ENCODE measurements around the gene ANKS1B.
"Not testable (repeated sequence)": the region's sequence is repeated elsewhere in the genome, so short reads cannot be mapped to it uniquely, and the experiment has no call there.

ANKS1B gene

DNA sequence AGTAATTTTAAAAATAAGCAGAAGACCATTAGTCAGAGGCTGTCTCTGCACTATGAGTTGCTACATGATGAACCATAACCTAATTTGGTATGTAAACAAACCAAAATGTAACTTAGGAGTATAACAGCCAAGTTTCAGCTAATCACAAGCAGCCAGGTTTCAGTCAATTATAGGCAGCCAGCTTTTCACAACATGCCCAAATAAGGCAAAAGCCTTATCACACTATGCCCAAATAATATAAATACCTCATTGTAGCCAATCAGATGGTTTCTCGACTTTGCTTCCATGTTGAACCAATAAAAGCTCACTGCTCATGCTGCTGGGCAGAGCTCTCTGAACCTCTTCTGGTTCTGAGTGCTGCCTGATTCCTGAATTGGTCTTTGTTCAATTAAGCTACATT, 298.6 kb downstream of the ANKS1B start:
- no peak for DNase-seq

DNA sequence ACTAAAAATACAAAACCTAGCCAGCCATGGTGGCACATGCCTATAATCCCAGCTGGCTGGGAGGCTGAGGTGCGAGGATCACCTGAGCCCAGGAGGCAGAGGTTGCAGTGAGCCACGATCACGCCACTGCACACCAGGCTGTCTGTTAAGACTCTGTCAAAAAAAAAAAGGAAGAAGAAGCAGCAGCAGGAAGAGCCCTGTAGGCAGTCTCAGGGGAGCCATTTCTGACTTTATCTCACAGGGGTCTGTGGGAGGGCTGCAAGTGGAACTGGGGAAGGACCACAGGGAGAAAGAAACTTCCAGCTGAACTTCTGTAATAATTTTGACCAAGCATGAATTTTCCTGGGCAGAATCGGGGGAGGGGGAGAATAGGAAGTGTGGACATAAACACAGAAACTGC, 304.5 kb downstream of the ANKS1B start:
- no peak for DNase-seq

DNA sequence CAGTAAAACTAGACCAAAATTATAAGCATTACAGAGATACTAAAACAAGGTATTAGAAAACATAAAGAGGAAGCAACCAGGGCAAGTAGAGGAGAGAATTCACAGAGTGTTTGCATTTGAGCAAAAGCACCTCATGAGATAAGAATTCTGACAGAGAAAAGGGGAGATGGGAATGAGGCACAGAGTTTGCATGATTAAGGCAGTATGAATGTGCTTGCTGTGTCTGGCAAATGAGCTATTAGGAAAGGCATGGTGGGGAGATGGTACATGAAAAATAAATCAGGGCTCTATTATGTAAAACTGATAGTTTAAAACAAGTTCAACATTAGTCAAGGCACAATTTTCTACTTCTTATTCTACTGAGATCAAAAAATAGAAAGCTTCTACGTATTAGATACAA, 314.1 kb downstream of the ANKS1B start:
- DNase-seq: no peak

DNA sequence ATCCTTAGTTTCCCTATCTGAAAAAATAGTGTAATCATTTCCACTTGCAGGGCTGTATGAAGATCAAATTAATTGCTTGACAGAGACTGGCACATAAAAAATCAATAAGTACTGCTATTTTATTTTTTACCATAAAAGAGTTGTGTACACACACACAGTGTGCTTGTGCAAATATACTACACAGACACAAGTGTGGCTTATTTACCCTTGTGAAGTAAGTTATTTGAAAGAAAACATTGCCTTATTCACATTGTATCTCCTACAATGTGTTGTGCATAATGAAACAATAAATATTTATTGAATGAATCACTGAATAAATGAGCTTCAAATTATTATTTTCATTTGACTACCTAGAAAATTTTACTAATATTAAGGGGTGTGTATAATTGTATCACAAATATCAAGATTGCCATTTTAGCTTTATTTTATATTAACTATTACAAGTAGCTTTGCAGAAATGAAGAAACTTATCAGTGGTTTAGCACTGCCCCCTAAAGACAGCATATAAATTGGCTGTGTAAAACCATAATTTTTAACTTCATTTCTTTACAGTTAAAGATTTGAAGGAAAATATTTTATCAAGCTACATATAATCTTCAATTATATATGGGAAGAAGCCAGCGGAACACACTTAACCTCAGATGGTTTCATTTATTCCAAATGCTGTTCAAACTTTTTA, 325.9 kb downstream of the ANKS1B start:
- peak in 1 of 2 experiments; percentile 19 for DNase-seq

DNA sequence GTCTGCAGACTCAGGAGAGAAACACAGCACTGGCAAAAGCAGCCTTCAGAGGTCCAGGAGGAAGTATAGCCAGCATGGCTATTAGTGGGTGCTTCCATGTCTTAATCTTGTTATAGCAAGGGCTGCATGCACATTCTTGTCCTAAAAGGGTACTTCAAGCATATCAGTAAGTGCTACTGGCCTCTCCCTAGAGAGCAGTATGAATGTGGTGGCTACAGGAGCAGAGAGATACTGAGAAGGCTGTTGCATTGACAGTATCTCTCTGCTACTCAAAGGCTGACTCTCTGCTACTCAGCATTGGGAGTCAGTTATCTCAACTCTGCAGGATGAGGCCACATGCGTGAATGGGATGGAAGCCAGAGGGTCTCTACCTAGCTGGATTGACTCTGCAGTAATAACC, 335.2 kb downstream of the ANKS1B start:
- DNase-seq: no peak

DNA sequence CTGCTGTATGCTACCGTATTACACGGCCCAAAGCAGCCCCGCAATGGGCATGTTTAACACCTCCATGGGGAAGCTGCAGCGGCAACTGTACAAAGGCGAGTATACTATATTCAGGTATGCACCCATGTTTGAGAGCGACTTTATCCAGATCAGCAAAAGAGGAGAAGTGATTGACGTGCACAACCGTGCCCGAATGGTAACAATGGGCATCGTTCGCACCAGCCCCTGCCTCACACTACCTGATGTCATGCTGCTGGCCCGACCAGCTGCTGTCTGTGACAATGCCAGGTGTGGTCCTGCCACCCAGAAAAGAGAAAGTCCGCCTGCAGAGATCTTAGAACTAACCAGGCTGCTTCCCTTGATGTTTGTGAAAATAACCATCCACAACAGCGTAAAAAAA, 336.6 kb downstream of the ANKS1B start:
- no peak for DNase-seq

DNA sequence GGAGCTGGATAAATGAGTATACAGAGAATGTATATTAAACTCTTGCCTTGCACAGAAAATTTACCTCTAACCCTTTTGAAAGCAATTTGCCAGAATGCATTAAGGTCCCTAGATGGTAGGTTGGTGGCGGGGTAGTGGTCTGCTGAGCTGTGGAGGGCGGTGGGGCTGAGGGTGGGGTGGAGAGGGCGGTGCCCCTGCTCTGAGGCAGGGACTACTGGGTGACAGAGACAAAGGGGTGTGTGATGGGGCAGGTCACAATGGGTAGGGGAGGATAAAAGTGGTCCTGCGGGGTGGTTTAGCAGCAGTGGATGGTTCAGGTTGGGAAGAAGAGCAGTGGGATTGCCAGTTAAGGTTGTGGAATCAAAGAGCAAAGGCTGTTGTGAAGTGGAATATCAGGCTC, 337.3 kb downstream of the ANKS1B start, which contains the start of gene GARIN6:
Gene GARIN6, plus strand, starts transcription at position 301 of the 400 bp plus-strand sequence. CDS start 422 bp downstream, outside the sequence.
- DNase-seq: no peak

DNA sequence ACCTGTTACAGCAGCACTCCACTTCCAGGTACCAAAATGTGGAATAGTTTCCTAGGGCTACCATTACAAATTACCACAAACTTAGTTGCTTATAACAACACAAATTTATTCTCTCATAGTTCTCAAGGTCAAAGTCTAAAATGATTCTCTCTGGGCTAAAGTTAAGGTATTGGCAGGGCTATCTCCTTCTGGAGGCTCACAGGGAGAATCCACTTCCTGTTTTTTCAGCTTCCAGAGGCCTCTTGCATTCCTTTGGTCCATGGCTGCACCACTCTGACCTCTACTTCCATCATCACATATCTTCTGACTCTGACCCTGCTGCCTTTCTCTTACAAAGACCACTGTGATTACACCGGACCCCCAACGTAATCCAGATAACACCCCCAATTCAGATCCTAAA, 340.1 kb downstream of the ANKS1B start:
- no peak for DNase-seq

DNA sequence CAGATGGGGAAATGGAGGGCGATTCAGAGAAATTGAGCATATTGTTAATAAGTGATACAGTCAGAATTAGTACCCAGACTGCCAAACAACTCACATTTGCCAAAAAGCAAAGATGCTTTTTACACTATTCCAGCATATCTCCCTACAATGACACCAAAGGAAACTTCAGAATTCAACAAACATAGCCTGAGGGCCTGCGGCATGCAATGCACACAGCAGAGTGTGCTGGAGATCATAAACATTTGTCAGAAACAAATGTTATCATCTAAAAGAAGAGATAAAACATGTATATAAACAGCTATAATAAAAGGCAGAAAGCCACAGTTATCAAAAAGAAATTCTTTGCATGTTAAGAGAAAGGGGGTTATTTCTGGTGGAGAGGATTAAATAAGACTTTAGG, 357.3 kb downstream of the ANKS1B start:
- no peak for DNase-seq

DNA sequence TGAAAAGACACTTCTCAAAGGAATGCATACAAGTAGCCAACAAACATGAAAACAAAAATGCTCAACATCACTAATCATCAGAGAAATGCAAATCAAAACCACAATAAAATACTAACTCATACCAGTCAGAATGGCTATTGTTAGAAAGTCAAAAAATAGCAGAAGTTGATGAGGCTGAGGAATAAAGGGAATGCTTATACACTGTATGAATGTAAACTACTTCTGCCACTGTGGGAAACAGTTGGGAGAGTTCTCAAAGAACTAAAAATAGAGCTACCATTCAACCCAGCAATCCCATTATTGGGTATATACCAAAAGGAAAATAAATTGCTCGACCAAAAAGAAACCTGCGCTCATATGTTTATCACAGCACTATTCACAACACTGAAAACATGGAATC, 360.1 kb downstream of the ANKS1B start:
- DNase-seq: not testable (repeated sequence)

DNA sequence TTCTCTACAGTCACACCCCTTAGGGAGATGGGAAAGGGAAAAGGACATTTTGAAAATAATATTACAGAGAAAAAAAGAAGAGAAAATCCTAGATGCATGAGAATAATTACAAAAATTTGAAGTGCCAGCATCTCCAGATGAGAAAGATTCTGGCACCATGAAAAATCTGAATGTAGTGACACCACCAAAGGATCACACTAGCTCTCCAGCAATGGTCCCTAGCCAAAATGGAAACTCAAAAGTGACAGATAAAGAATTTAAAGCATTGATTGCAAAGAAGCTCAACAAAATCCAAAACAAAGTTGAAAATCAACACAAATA, 364.6 kb downstream of the ANKS1B start:
- DNase-seq: no peak

DNA sequence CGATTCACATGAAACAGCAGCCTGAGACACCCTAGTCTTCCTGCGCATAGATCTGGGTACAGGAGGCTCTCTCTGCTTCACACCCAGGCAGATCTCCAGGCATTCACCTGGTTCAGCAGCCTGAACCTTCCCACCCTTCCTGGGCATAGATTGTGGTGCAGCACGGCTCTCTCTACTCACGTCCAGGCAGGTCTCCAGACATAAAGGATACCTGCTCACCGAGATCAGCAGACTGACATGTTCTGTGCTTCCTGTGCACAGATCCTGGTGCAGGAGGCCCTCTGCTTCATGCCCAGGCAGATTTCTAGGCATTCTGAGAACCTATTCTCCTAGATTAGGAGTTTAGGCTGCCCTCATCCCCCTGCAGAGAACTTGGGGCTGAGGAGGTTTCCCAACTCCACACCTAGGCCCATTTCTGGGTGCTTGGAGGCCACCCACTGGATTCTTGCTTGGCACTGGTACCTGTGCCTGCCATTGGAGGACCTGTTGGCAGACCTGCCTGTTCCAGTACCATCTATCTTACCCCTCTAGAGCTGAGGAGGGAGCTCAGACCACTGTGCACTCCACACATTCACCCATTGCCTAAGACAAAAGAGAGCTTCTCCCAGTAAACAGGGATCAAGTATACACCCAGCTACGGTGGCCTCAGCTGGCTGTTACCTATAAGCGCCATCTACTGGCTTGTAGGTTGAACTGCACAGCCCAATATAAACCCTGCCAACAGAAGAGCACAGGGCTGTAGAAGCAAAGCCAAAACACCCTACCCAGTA, 365.2 kb downstream of the ANKS1B start:
- peak; percentile 2 to 59 for DNase-seq

DNA sequence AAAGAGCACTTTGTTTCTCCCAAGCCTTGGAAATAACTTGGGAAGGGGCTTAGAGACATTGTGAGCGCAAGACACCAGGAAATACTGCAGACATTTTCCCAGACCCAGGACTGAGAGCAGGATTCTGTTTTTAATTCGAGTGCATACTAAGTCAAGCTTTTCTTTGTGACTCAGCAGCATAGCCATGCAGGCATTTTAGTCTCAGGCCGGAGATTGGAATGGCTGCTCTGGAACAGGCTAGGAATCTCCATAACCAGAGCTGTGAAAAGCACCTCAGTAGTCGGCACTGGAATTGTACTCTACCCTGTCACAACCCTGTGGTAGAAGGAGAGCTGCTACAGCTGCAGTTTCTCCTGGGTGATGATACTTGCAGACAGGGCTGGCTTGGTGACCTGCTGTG, 366.1 kb downstream of the ANKS1B start:
- no peak for DNase-seq

DNA sequence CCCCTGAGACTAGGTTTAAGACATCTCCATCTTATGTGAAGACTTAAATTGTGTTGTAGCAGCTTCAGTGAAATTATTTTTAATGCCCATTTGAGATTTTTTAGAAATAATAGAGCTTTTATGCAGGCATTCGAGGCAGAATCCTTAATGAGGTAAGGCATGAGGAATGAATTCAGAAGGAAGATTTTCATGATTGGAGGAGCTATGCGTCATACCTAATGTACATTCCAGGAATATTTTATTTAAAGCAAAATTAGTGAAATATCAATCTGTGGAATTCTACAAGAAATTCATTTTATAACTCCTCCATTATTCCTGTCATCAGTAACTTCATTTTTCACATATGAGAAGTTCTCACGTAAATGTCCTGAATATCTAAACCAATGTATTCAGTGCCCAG, 373.1 kb downstream of the ANKS1B start:
- no peak for DNase-seq

DNA sequence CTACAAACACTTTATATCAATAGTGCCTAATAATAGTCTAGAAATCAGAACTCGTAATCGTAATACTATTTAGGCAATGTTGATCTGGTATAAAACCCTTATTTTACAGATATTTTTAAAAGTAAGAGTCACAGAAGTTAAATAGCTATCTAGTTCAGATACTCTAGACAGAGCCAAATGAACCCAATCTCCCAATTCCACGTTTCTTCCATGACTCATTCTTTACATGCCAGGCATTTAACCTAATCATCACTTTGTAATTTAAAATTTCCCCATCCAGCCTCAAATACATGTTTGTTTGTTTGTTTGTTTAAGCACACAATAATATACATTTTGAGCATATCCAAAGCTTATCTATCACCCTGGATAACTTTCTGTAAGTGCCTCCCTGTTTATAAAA, 373.6 kb downstream of the ANKS1B start:
- DNase-seq: no peak

DNA sequence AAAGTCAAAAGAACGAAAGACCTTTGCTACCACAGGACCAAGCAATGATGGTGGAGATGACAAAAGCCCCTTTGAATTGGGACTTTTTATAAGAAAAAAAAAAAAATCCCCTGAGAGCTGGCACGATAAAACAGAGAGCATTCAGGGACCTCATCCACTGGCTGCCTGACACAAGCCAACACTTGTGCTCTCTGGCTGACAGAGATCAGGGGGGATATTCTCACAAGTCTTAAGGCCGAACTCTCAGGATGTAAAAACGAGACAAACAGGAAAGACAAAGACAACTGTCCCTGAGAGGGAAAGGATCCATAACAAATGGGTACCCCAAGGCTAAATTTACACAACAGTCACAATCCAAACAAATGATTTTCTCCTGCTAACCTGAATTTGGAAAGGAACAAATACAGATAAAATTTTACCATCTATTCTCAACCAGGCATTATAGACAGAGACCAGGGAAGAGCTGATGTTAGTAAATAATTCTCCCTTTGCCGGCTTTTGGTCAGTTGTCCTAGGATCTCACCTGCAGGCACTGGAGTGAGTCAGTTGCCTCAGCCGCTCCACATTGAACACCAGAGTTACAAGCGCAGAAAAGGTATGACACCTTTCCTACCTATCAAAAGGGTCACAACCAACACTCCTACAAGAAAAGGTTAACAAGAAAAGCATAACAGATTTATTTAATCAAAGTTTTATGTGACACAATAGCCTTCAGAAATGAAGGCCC, 375.1 kb downstream of the ANKS1B start:
- no peak for DNase-seq

DNA sequence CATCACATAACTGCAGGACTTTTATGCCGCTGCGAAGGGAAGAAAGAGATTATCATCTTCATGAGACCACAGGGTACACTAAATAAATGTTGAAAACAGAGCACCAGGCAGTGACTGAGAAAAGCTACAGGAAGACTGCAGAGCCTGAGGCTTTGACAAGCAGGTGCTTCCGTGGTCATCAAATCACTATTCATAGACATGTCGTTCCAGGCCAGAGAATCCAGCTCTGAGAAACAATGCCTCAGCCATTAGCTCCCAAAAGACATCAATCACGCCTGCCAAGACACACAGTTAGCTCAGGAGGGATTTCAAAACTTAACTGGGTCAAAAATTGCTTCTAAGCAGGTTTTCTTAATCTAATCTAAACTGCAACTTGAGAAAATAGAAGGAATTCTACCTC, 384.3 kb downstream of the ANKS1B start:
- DNase-seq: peak; percentile 68 to 69

DNA sequence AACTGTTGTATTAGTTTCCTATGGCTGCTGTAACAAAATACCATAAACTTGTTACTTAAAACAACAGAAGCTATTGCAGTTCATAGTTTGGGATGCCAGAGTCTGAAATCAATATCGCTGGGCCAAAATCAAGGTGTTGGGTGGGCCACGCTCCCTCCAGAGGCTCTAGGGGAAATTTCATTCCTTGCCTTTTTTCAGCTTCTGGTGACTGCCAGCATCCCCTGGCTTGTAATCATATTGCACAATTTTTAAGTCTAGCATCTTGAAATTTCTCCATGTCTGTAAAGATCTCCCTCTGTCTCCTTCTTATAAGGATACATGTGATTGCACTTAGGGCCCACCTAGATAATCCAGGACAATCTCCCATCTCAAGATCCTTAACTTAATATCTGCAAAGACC, 386.0 kb downstream of the ANKS1B start:
- no peak for DNase-seq

DNA sequence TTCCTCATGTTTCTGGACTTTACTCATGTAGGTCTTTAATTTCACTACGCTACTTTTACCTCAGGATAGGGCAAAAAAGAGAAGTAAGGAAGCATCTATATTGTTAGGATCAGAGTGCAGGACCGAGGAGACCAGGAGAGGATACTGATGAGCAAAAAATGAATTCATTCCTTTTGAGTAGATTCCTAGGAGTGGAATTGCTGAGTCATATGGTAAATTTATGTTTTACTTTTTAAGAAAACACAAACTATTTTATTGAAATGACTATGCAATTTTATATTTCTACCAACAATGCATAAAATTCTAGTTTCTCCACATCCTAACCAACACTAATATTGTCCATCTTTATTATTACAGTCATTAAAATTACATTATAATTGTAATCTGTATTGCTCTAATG, 388.0 kb downstream of the ANKS1B start:
- DNase-seq: no peak

DNA sequence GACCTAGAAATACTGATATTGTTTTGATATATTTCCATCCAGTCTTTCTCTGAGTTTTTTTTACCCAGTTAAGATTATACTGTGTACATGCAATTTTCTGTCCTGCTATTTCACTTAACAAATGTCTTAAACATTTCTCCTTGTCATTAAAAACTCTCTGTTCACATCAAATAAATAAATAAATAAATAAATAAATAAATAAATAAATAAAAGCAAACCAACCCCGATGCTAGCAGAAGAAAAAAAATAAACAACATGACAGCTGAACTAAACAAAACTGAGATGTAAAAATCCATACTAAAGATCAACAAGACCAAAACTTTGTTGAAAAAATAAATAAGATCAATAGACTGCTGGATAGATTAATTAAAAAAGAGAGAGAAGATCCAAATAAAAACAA, 407.6 kb downstream of the ANKS1B start:
- not testable (repeated sequence) for DNase-seq

DNA sequence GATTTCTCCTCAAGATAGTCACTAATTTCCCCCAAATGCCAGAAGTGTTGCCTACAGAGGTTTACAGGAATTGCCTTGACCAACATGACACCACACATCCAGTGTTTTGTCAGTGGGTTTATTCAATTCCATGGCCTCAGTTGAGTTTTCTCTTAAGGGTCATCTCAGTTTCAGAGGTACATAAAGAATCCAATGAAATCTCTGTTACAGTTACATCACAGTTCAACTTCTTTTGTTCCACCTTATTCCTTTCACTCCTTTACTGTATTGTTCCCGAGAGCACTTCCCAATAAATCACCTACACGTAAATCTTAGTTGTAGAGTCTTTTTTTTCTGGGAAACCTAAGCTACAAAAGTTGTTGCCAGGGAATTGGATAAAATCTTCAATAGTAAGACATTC, 410.8 kb downstream of the ANKS1B start:
- DNase-seq: no peak

DNA sequence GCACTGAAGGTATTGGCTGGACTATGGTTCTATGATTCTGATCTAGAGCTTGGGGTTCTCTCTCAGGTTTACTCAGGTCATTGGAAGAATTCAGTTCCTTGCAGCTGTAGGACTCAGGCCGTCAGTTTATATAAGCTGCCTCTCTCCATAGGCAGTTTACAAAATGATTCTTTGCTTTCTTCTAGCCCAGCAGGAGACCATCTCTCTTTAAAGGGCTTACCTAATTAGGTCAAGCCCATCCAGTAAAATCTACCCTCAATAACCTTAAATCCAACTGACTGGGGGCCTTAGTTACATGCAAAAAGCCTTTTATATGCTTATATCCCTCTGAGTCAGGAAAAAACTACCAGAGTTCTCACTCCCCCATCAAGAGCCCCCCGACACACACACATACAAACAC, 417.7 kb downstream of the ANKS1B start:
- no peak for DNase-seq

DNA sequence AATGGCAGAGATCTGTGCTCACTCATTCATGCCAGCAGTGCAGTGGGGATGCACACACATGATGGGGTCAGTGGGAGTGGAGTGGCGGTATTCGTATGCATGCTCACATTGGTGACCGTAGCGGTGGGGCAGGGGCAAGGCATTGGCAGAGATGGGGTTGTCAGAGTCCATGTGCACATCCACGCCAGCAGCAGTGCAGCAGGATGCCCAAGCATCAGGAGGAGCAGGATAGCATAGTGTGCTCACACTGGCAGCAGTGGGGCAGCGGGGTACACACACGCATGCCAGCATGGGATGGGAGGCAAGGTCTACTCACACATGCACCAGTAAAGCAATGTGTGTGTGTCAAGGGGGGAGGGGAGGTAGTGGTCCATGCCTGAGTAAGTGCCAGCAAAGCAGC, 426.6 kb downstream of the ANKS1B start:
- no peak for DNase-seq

DNA sequence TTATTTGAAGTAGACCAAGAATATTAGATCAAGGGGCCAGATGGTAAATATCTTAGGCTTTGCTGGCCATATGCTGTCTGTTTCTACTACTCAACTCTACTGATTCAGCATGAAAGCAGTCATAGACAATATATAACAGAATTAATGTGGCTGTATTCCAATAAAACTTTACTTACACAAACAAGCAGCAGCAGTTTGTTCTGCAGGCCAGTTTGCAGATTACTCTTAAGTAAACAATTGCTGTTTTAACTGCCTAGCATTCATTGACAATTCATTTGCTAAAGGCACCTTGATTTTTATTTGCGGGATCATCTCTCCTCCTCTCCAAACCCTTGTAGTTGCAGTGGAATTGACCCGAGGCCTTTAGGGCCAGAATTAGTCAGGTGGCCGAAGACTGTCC, 431.3 kb downstream of the ANKS1B start:
- peak in 1 of 2 experiments; percentile 15 for DNase-seq
